Body of pancreas (tissue), 4 donors: ENCODE results near the gene DNAH8.

Source experiments
- POLR2A ChIP-seq, 3 donors: fragments of 450-650 bp; IDR thresholded peaks; one replicate each; pipeline ENCODE4 v1.6.1; 2016; ENCODE audit warnings: antibody characterized with exemption in 3 of 3, mild to moderate bottlenecking in 2 of 3
- TF ChIP-seq, protein P1 (sequence below), 7 experiments: fragments of 450-650 bp in 4 of 7; fragments of 200-600 bp in 3 of 7; sonication (generic) in 3 of 7; IDR thresholded peaks; one replicate each; pipeline ENCODE4 v1.5.1; 2016 to 2019; ENCODE audit warnings: antibody characterized with exemption in 7 of 7

GRCh38 chr6:39003072-39003471, 288.0 kb downstream of the DNAH8 start:
- TF ChIP-seq, protein P1, sequence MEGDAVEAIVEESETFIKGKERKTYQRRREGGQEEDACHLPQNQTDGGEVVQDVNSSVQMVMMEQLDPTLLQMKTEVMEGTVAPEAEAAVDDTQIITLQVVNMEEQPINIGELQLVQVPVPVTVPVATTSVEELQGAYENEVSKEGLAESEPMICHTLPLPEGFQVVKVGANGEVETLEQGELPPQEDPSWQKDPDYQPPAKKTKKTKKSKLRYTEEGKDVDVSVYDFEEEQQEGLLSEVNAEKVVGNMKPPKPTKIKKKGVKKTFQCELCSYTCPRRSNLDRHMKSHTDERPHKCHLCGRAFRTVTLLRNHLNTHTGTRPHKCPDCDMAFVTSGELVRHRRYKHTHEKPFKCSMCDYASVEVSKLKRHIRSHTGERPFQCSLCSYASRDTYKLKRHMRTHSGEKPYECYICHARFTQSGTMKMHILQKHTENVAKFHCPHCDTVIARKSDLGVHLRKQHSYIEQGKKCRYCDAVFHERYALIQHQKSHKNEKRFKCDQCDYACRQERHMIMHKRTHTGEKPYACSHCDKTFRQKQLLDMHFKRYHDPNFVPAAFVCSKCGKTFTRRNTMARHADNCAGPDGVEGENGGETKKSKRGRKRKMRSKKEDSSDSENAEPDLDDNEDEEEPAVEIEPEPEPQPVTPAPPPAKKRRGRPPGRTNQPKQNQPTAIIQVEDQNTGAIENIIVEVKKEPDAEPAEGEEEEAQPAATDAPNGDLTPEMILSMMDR (IDR thresholded peaks at IDR 0.05) = peak in 3 of 7 experiments; percentile 12 to 36 (median 26)
- TF ChIP-seq POLR2A (IDR thresholded peaks at IDR 0.05) = no peak
